Fibroblast of villous mesenchyme (primary cell): Measurements from ENCODE around the gene MTARC2. TPM values are rescaled to one million over a fixed set of nuclear protein-coding genes. Genes with fewer than 3 reads are reported as not detected.

Experiments used
- DNase-seq: peaks from one replicate; pipeline ENCODE4 v3.0.0-alpha.2; 2010; ENCODE audit warnings: low read depth
- H3K4me3 ChIP-seq: 2 replicates; pipeline ENCODE4 v1.5.1; 2011; ENCODE audit warnings: low read depth, mild to moderate bottlenecking, low read length
- CTCF ChIP-seq: IDR thresholded peaks from 2 replicates; pipeline ENCODE4 v1.5.1; 2012; ENCODE audit warnings: low read depth, mild to moderate bottlenecking, low read length; ENCODE audit not compliant: insufficient read depth
- total RNA-seq: library from RNA; depleted of rRNA; stranded (reverse); fragments of >200 nt; gene quantifications from 2 replicates; pipeline ENCODE4 v1.2.3, GENCODE V29; 2012

MTARC2 gene
- total RNA-seq, 1 donor, result 2.2 TPM

- peak overlapping the region; percentile 49 for H3K4me3 ChIP-seq
- DNase-seq, result no peak
- no peak for TF ChIP-seq CTCF
Measured at GRCh38 chr1:220786057-220786336, 37.9 kb downstream of the MTARC2 start.

- peak within 1 kb of the TSS; percentile 49 for H3K4me3 ChIP-seq
- peak; percentile 47 for DNase-seq
- no peak for TF ChIP-seq CTCF
Measured at GRCh38 chr1:220786337-220787068, 38.4 kb downstream of the MTARC2 start, which contains the start of gene MTARC1. TSS of gene MTARC1 (plus strand) at chr1:220786913. CDS start at chr1:220786945, 32 bp downstream.

GRCh38 chr1:220787069-220787619 lies 39.0 kb downstream of the MTARC2 start:
- H3K4me3 ChIP-seq, result peak overlapping the region; percentile 49
- DNase-seq, result no peak
- no peak for TF ChIP-seq CTCF

- DNase-seq, result no peak
- no peak overlapping the region for H3K4me3 ChIP-seq
- TF ChIP-seq CTCF, result no peak
Measured at GRCh38 chr1:220788900-220789299, 40.8 kb downstream of the MTARC2 start.

- no peak overlapping the region for H3K4me3 ChIP-seq
- TF ChIP-seq CTCF, result no peak
- peak; percentile 37 for DNase-seq
Measured at GRCh38 chr1:220789532-220790147, 41.5 kb downstream of the MTARC2 start.

GRCh38 chr1:220791285-220791684 lies 43.2 kb downstream of the MTARC2 start:
- no peak overlapping the region for H3K4me3 ChIP-seq
- no peak for TF ChIP-seq CTCF
- DNase-seq, result no peak
